Kidney epithelial cell (primary cell): ENCODE measurements around the gene OTULIN. TPM values are rescaled to one million over a fixed set of nuclear protein-coding genes. Genes with fewer than 3 reads are reported as not detected.

Experiments
- DNase-seq: peaks from one replicate; pipeline ENCODE4 v3.0.0-alpha.2; 2010; ENCODE audit warnings: low read depth
- H3K27me3 ChIP-seq: 2 replicates; pipeline ENCODE4 v1.6.0; 2011; ENCODE audit warnings: low read length; ENCODE audit not compliant: control insufficient read depth, insufficient read depth
- H3K36me3 ChIP-seq: 2 replicates; pipeline ENCODE4 v1.5.1; 2011; ENCODE audit warnings: low read length; ENCODE audit not compliant: control insufficient read depth, insufficient read depth
- H3K4me3 ChIP-seq: 2 replicates; pipeline ENCODE4 v1.5.1; 2011; ENCODE audit warnings: low read depth, mild to moderate bottlenecking, control low read depth, low read length
- CTCF ChIP-seq: IDR thresholded peaks from 2 replicates; pipeline ENCODE4 v1.5.1; 2011; ENCODE audit warnings: mild to moderate bottlenecking, moderate library complexity, low read length, control low read depth, inconsistent platforms; ENCODE audit not compliant: insufficient read depth, poor library complexity, severe bottlenecking
- total RNA-seq: library from RNA; depleted of rRNA; stranded (reverse); fragments of >200 nt; gene quantifications from 2 replicates; pipeline ENCODE4 v1.2.3, GENCODE V29; 2015

Gene OTULIN
- total RNA-seq, 1 donor from 2014 or later: 12.0 TPM

GRCh38 chr5:14735944-14736343, 71.4 kb downstream of the OTULIN start:
- no peak for DNase-seq
- Histone ChIP-seq H3K27me3 (no peaks in the 10 kb centered on the region), H3K4me3 (no peak overlapping the region), H3K36me3 (no peaks in the 10 kb centered on the region)
- TF ChIP-seq CTCF: no peak

GRCh38 chr5:14737291-14737690, 72.8 kb downstream of the OTULIN start:
- no peak for DNase-seq

GRCh38 chr5:14738050-14738449, 73.5 kb downstream of the OTULIN start:
- no peak for TF ChIP-seq CTCF
- no peak for DNase-seq
- Histone ChIP-seq H3K27me3 (no peaks in the 10 kb centered on the region), H3K4me3 (no peak overlapping the region), H3K36me3 (no peaks in the 10 kb centered on the region)

More at GRCh38 chr5:14737291-14737690, 72.8 kb downstream of the OTULIN start:
- TF ChIP-seq CTCF: no peak
- Histone ChIP-seq H3K36me3 (no peaks in the 10 kb centered on the region), H3K27me3 (no peaks in the 10 kb centered on the region), H3K4me3 (no peak overlapping the region)

- no peak for DNase-seq
- Histone ChIP-seq H3K36me3 (no peaks in the 10 kb centered on the region), H3K27me3 (no peaks in the 10 kb centered on the region), H3K4me3 (no peak overlapping the region)
- TF ChIP-seq CTCF: no peak
Observed at GRCh38 chr5:14739538-14739937, 75.0 kb downstream of the OTULIN start.

- no peaks in the 10 kb centered on the region for H3K36me3 ChIP-seq
- TF ChIP-seq CTCF: no peak
- H3K27me3 ChIP-seq: no peaks in the 10 kb centered on the region
- H3K4me3 ChIP-seq: no peak overlapping the region
- no peak for DNase-seq
Observed at GRCh38 chr5:14739981-14740380, 75.5 kb downstream of the OTULIN start.

GRCh38 chr5:14741131-14741530, 76.6 kb downstream of the OTULIN start:
- no peak for TF ChIP-seq CTCF
- DNase-seq: no peak

More at GRCh38 chr5:14741131-14741530, 76.6 kb downstream of the OTULIN start:
- Histone ChIP-seq H3K27me3 (no peaks in the 10 kb centered on the region), H3K4me3 (no peak overlapping the region), H3K36me3 (no peaks in the 10 kb centered on the region)
